Measurements from ENCODE around the gene GNPTG.

Gene GNPTG

DNA sequence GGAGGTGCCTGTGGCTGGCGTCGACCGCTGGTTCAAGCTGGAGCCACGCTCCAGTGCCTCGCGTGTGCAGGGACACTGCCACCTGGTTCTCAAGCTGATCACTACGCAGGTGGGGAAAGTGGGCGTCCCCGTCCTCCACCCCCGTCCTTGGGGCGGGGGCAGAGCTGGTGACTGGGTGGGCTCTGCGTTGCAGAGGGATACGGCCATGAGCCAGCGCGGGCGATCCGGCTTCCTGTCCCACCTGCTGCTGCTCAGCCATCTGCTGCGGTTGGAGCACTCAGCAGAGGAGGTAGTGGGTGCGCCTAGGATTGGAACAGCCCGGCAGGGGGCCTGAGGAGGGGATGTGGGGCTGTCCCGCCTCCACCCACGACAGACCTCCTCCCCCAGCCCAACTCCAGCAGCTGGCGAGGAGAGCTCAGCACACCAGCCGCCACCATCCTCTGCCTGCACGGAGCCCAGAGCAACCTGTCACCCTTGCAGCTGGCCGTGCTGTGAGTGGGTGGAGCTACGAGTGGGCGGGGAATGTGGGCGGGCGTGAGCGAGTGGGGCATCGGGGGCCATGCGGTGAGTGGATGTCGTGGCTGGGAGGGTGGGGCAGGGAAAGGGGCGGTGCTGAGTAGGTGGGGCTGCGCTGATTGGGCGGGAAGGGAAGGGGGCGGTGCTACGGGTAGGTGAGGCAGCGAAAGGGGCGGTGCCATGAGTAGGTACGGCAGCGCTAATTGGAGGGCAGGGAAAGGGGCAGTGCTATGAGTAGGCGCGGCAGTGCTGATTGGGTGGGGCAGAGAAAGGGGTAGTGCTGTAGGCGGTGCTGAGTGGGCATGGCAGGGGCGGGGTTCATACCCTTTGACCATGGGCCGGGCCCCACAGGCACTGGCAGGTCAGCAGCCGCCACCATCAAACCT is 9.0 kb upstream of the GNPTG start:
- peak overlapping the region; percentile 17; the same call in 1 of the 2 replicates for H3K4me3 ChIP-seq (ENCODE audit: low read length)
- H3K27ac ChIP-seq (ENCODE audit: low read length), result no peak overlapping the region
- H3K4me1 ChIP-seq (ENCODE audit: control insufficient read depth, insufficient read depth, low read length), result 0 out of 2 replicates have a peak, but pooled peaks cover 5% of the 10 kb centered on the region
- no peaks in the 10 kb centered on the region for H3K9me3 ChIP-seq (ENCODE audit: control insufficient read depth, insufficient read depth, low read length)
- WGBS (ENCODE audit: insufficient coverage, insufficient read length), result no CpG with 5 or more reads among the region's 49 CpGs
- 0 out of 2 replicates have a peak, but pooled peaks cover 2% of the 10 kb centered on the region for H3K36me3 ChIP-seq (ENCODE audit: control insufficient read depth, insufficient read depth, low read length)
- DNase-seq (ENCODE audit: low read depth, low spot score), result peak; percentile 82
- H3K27me3 ChIP-seq (ENCODE audit: control insufficient read depth, insufficient read depth, low read length), result no peaks in the 10 kb centered on the region

DNA sequence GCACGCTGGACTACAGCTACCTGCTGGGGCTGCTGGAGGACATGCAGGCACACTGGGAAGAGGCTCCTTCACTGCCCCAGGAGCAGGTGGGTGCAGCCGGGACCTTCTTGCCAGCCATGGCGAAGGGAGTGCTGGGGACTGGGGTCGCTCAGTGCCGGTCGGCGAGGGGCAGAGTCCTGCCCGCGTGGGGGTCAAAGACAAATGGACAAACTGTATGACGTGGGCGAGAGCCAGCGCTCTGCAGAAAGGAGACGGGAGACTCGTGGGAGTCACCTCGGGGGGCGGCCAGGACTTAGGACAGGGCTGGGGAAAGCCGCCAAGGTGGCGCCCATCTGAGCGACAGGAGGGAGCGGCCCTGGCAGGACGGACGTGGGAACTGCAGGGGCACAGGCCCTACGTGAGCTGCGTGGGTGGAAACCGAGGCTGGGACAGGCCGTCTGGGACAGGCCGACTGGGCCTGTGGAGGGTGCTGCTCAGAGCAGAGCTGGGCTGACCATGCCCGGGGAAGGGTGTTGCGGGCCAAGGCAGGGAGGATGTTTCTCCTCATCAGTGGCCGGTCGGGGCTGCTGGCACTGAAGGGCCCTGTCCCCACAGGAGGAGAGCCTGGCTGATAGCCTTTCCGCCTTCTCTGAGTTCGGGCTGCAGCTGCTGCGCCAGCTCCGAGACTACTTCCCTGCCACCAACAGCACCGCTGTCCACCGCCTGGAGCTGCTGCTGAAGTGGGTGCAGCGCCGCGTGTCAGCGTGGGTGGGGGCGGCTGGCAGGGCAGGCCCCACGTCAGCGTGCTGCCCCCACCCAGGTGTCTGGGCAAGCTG is 8.1 kb upstream of the GNPTG start:
- WGBS (ENCODE audit: insufficient coverage, insufficient read length), result no CpG with 5 or more reads among the region's 44 CpGs
- DNase-seq (ENCODE audit: low read depth, low spot score), result no peak
- Histone ChIP-seq H3K4me1 (ENCODE audit: control insufficient read depth, insufficient read depth, low read length) (0 out of 2 replicates have a peak, but pooled peaks cover 5% of the 10 kb centered on the region), H3K27me3 (ENCODE audit: control insufficient read depth, insufficient read depth, low read length) (no peaks in the 10 kb centered on the region), H3K4me3 (ENCODE audit: low read length) (peak overlapping the region; percentile 17; the same call in 1 of the 2 replicates), H3K9me3 (ENCODE audit: control insufficient read depth, insufficient read depth, low read length) (no peaks in the 10 kb centered on the region), H3K36me3 (ENCODE audit: control insufficient read depth, insufficient read depth, low read length) (peaks cover 5% of the 10 kb centered on the region), H3K27ac (ENCODE audit: low read length) (no peak overlapping the region)

DNA sequence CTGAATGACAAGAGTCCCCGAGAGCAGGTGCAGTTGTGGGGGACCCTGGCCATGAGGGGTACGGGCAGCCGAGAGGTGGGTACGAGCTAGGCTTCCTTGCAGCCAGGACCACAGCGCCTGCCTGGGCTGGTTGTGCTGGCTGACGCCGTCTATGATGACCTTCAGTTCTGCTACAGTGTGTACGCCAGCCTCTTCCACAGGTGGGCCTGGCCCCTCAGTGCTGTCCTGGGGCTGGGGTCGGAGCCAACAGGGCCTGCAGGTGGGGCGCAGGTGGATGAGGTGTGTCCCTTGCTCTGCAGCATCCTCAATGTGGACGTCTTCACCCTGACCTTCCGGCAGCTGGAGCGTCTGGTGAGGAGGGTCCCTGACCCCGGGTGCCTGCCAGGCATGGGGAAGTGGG is 7.2 kb upstream of the GNPTG start:
- H3K4me3 ChIP-seq (ENCODE audit: low read length), result no peak overlapping the region
- H3K36me3 ChIP-seq (ENCODE audit: control insufficient read depth, insufficient read depth, low read length), result peaks cover 12% of the 10 kb centered on the region
- H3K27me3 ChIP-seq (ENCODE audit: control insufficient read depth, insufficient read depth, low read length), result no peaks in the 10 kb centered on the region
- no peak for DNase-seq (ENCODE audit: low read depth, low spot score)
- no peaks in the 10 kb centered on the region for H3K9me3 ChIP-seq (ENCODE audit: control insufficient read depth, insufficient read depth, low read length)
- H3K4me1 ChIP-seq (ENCODE audit: control insufficient read depth, insufficient read depth, low read length), result 0 out of 2 replicates have a peak, but pooled peaks cover 5% of the 10 kb centered on the region
- WGBS (ENCODE audit: insufficient coverage, insufficient read length), result no CpG with 5 or more reads among the region's 14 CpGs
- H3K27ac ChIP-seq (ENCODE audit: low read length), result no peak overlapping the region

- H3K9me3 ChIP-seq (ENCODE audit: control insufficient read depth, insufficient read depth, low read length), result no peaks in the 10 kb centered on the region
- no peak overlapping the region for H3K27ac ChIP-seq (ENCODE audit: low read length)
- peaks cover 12% of the 10 kb centered on the region for H3K36me3 ChIP-seq (ENCODE audit: control insufficient read depth, insufficient read depth, low read length)
- no peak overlapping the region for H3K4me3 ChIP-seq (ENCODE audit: low read length)
- H3K4me1 ChIP-seq (ENCODE audit: control insufficient read depth, insufficient read depth, low read length), result 0 out of 2 replicates have a peak, but pooled peaks cover 5% of the 10 kb centered on the region
- DNase-seq (ENCODE audit: low read depth, low spot score), result no peak
- H3K27me3 ChIP-seq (ENCODE audit: control insufficient read depth, insufficient read depth, low read length), result no peaks in the 10 kb centered on the region
- WGBS (ENCODE audit: insufficient coverage, insufficient read length), result no CpG with 5 or more reads among the region's 11 CpGs
Measured at GRCh38 chr16:1345087-1345486, 6.6 kb upstream of the GNPTG start.

DNA sequence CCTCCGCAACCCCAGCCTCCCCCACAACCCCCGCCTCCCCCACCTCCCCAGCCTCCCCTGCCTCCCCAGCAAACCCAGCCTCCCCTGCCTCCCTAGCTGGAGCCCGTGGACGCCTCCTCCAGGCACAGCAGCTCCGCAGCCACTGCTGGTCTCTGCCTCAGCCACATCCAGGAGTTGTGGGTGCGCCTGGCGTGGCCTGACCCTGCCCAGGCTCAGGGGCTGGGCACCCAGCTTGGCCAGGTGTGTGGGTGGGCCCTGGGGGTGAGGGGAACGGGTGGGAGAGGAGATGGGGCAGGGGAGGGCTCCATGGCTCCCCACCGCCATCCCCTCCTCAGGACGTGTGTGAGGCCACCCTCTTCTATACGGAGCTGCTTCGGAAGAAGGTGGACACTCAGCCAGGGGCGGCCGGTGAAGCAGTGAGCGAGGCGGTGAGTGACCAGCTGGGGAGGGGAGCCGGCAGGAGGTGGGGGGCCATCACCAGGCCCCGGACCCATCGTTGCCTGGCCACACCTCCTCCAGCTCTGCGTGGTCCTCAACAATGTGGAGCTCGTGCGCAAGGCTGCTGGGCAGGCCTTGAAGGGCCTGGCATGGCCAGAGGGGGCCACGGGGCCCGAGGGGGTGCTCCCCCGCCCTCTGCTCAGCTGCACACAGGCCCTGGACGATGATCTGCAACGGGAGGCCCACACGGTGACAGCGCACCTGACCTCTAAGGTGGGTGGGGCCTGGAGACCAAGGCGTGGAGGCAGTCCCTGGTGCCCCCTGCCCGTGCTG is 5.9 kb upstream of the GNPTG start:
- H3K4me1 ChIP-seq (ENCODE audit: control insufficient read depth, insufficient read depth, low read length), result peaks cover 7% of the 10 kb centered on the region
- no peak overlapping the region for H3K27ac ChIP-seq (ENCODE audit: low read length)
- no peaks in the 10 kb centered on the region for H3K9me3 ChIP-seq (ENCODE audit: control insufficient read depth, insufficient read depth, low read length)
- no peaks in the 10 kb centered on the region for H3K27me3 ChIP-seq (ENCODE audit: control insufficient read depth, insufficient read depth, low read length)
- peaks cover 12% of the 10 kb centered on the region for H3K36me3 ChIP-seq (ENCODE audit: control insufficient read depth, insufficient read depth, low read length)
- no peak for DNase-seq (ENCODE audit: low read depth, low spot score)
- WGBS (ENCODE audit: insufficient coverage, insufficient read length), result no CpG with 5 or more reads among the region's 31 CpGs
- no peak overlapping the region for H3K4me3 ChIP-seq (ENCODE audit: low read length)

DNA sequence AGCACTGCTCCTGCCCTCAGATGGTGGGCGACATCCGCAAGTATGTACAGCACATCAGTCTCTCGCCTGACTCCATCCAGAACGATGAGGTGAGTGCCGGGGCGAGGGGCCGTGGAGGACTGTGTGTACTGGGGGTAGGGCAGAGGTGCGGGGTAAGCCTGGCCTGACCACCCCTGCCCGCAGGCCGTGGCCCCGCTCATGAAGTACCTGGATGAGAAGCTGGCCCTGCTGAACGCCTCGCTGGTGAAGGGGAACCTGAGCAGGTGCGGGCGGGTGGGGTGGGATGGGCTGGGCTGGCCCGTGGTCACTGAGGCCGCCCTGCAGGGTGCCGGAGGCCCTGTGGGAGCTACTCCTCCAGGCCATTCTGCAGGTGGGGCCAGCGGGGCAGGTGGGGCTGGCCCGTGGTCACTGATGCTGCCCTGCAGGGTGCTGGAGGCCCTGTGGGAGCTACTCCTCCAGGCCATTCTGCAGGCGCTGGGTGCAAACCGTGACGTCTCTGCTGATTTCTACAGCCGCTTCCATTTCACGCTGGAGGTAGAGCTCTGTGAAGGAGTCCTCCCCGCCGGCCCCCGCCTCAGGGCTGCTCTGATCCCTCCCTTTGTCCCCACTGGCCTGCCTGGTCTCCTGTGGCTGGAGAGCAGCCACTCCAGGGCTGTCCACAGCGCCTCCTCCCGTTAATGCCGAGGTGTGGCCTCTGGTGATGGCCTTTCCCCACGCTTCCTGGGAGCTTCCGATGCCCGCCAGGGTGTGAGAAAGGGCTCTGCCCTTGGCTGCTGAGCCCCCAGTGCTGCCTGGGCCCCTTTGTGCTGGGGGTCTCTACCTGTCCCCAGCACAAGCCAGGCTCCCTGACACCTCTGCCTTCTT is 5.1 kb upstream of the GNPTG start:
- no peaks in the 10 kb centered on the region for H3K27me3 ChIP-seq (ENCODE audit: control insufficient read depth, insufficient read depth, low read length)
- no peak overlapping the region for H3K27ac ChIP-seq (ENCODE audit: low read length)
- no peaks in the 10 kb centered on the region for H3K9me3 ChIP-seq (ENCODE audit: control insufficient read depth, insufficient read depth, low read length)
- H3K4me1 ChIP-seq (ENCODE audit: control insufficient read depth, insufficient read depth, low read length), result peaks cover 8% of the 10 kb centered on the region
- H3K4me3 ChIP-seq (ENCODE audit: low read length), result no peak overlapping the region
- no CpG with 5 or more reads among the region's 34 CpGs for WGBS (ENCODE audit: insufficient coverage, insufficient read length)
- DNase-seq (ENCODE audit: low read depth, low spot score), result no peak
- H3K36me3 ChIP-seq (ENCODE audit: control insufficient read depth, insufficient read depth, low read length), result peaks cover 12% of the 10 kb centered on the region

DNA sequence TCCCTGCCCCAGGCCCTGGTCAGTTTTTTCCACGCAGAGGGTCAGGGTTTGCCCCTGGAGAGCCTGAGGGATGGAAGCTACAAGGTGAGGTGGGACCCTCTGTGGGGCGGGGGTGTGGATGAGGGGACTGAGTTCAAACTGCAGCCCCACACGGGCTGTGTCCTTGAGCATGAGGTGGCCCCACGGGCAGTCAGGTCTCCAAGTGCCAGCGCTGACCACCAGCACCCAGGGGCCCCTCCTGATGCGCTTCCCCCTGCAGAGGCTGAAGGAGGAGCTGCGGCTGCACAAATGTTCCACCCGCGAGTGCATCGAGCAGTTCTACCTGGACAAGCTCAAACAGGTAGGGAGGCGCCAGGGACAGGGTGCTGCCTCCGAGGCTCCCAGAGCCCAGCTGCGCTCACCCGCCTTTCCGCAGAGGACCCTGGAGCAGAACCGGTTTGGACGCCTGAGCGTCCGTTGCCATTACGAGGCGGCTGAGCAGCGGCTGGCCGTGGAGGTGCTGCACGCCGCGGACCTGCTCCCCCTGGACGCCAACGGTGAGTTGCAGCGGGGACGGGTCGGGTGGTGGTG is 4.4 kb upstream of the GNPTG start:
- WGBS (ENCODE audit: insufficient coverage, insufficient read length), result no CpG with 5 or more reads among the region's 31 CpGs
- no peak overlapping the region for H3K4me3 ChIP-seq (ENCODE audit: low read length)

DNA sequence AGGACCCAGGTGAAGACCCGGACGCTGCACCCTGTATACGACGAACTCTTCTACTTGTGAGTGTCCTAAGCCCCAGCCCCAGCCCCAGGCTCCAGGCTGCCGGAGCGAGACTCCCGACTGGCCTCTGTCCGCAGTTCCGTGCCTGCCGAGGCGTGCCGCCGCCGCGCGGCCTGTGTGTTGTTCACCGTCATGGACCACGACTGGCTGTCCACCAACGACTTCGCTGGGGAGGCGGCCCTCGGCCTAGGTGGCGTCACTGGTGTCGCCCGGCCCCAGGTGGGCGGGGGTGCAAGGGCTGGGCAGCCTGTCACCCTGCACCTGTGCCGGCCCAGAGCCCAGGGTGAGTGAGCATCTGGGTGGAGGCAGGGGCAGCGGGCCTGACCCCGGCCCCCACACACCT is 3.8 kb upstream of the GNPTG start:
- no peaks in the 10 kb centered on the region for H3K27me3 ChIP-seq (ENCODE audit: control insufficient read depth, insufficient read depth, low read length)
- no peak for DNase-seq (ENCODE audit: low read depth, low spot score)
- H3K4me3 ChIP-seq (ENCODE audit: low read length), result no peak overlapping the region
- no peaks in the 10 kb centered on the region for H3K9me3 ChIP-seq (ENCODE audit: control insufficient read depth, insufficient read depth, low read length)
- no CpG with 5 or more reads among the region's 29 CpGs for WGBS (ENCODE audit: insufficient coverage, insufficient read length)
- no peak overlapping the region for H3K27ac ChIP-seq (ENCODE audit: low read length)
- peaks cover 12% of the 10 kb centered on the region for H3K36me3 ChIP-seq (ENCODE audit: control insufficient read depth, insufficient read depth, low read length)
- H3K4me1 ChIP-seq (ENCODE audit: control insufficient read depth, insufficient read depth, low read length), result peaks cover 4% of the 10 kb centered on the region

More for the DNA sequence above, 4.4 kb upstream of the GNPTG start:
- Histone ChIP-seq H3K27me3 (ENCODE audit: control insufficient read depth, insufficient read depth, low read length) (no peaks in the 10 kb centered on the region), H3K4me1 (ENCODE audit: control insufficient read depth, insufficient read depth, low read length) (peaks cover 7% of the 10 kb centered on the region), H3K9me3 (ENCODE audit: control insufficient read depth, insufficient read depth, low read length) (no peaks in the 10 kb centered on the region), H3K36me3 (ENCODE audit: control insufficient read depth, insufficient read depth, low read length) (peaks cover 12% of the 10 kb centered on the region), H3K27ac (ENCODE audit: low read length) (no peak overlapping the region)
- DNase-seq (ENCODE audit: low read depth, low spot score), result no peak

DNA sequence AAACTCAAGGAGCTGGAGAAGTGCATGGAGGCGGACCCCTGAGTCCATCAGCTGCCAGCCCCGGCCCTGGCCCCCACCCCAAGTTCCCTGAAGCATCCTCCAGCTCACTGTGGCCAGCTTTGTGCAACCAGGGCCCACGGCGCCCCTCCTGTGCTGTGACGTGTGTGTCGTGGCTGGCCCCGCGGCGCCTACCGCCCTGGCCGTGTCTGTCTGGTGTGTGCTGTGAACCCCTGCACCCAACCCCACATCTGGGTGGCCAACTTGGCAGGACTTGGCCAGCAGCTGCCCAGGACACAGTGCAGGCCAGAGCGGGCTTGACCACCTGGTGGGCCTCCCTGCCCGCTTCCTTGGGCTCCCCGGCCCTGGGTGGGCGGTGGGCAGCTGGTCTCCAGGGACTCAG is 3.3 kb upstream of the GNPTG start:
- no CpG with 5 or more reads among the region's 15 CpGs for WGBS (ENCODE audit: insufficient coverage, insufficient read length)
- peaks cover 12% of the 10 kb centered on the region for H3K36me3 ChIP-seq (ENCODE audit: control insufficient read depth, insufficient read depth, low read length)
- H3K4me3 ChIP-seq (ENCODE audit: low read length), result no peak overlapping the region
- H3K27ac ChIP-seq (ENCODE audit: low read length), result no peak overlapping the region
- peaks cover 4% of the 10 kb centered on the region for H3K4me1 ChIP-seq (ENCODE audit: control insufficient read depth, insufficient read depth, low read length)
- no peaks in the 10 kb centered on the region for H3K9me3 ChIP-seq (ENCODE audit: control insufficient read depth, insufficient read depth, low read length)
- DNase-seq (ENCODE audit: low read depth, low spot score), result no peak
- no peaks in the 10 kb centered on the region for H3K27me3 ChIP-seq (ENCODE audit: control insufficient read depth, insufficient read depth, low read length)
